HEK293 (cell line): Measurements from ENCODE around the gene ECT2L.

Experiments used
- CTCF ChIA-PET: fragments of 350-600 bp; formaldehyde crosslinking; extraction: SDS; loops from one replicate; lab custom pipeline; 2021; ENCODE audit warnings: antibody characterized with exemption; lab: Yijun Ruan, JAX
- POLR2A ChIA-PET: fragments of 300-600 bp; formaldehyde crosslinking; extraction: SDS; loops from one replicate; lab custom pipeline; 2020; ENCODE audit warnings: antibody characterized with exemption, inconsistent platforms; lab: Yijun Ruan, JAX
- H3K27ac ChIP-seq: fragments of 200-500 bp; sonication (Bioruptor generic); 2 replicates; pipeline ENCODE4 v1.5.1; 2014; ENCODE audit warnings: low read depth, low read length, control low read depth, inconsistent platforms; ENCODE audit errors: extremely low read depth
- H3K36me3 ChIP-seq, 2 experiments: fragments of 200-500 bp in 1 of 2; sonication (Bioruptor generic) in 1 of 2; 1 replicate in 1 of 2; 2 replicates in 1 of 2; pipeline ENCODE4 v1.5.1; 2014 to 2017; ENCODE audit warnings: inconsistent platforms in 2 of 2, low read length in 2 of 2; ENCODE audit not compliant: control insufficient read depth in 2 of 2, insufficient read depth in 1 of 2
- H3K4me1 ChIP-seq: fragments of 200-500 bp; sonication (Bioruptor generic); 2 replicates; pipeline ENCODE4 v1.5.1; 2014; ENCODE audit warnings: mild to moderate bottlenecking, low read length, inconsistent platforms; ENCODE audit not compliant: control insufficient read depth, insufficient read depth
- H3K4me3 ChIP-seq: 2 replicates; pipeline ENCODE4 v1.5.1; 2011; ENCODE audit warnings: low read depth, mild to moderate bottlenecking, control low read depth, low read length, moderate library complexity
- H3K9me3 ChIP-seq: fragments of 200-500 bp; sonication (Bioruptor generic); 2 replicates; pipeline ENCODE4 v1.5.1; 2014; ENCODE audit warnings: low read depth, low read length, inconsistent platforms; ENCODE audit not compliant: control insufficient read depth, insufficient read depth
- FEZF1 ChIP-seq: fragments of 450-650 bp; formaldehyde crosslinking; IDR thresholded peaks from 2 replicates; pipeline ENCODE4 v1.5.1; 2016; ENCODE audit warnings: missing biosample characterization, missing genetic modification characterization
- KLF7 ChIP-seq: fragments of 450-650 bp; formaldehyde crosslinking; IDR thresholded peaks from 2 replicates; pipeline ENCODE4 v1.5.1; 2016; ENCODE audit warnings: missing biosample characterization, missing genetic modification characterization, borderline replicate concordance
- MZF1 ChIP-seq: fragments of 450-650 bp; formaldehyde crosslinking; IDR thresholded peaks from 2 replicates; pipeline ENCODE4 v1.5.1; 2017; ENCODE audit warnings: missing biosample characterization, missing genetic modification characterization, borderline replicate concordance
- OSR2 ChIP-seq: fragments of 450-650 bp; formaldehyde crosslinking; IDR thresholded peaks from 2 replicates; pipeline ENCODE4 v1.5.1; 2016; ENCODE audit warnings: missing biosample characterization, missing genetic modification characterization
- OVOL3 ChIP-seq: fragments of 450-650 bp; formaldehyde crosslinking; IDR thresholded peaks from 2 replicates; pipeline ENCODE4 v1.5.1; 2016; ENCODE audit warnings: missing biosample characterization, missing genetic modification characterization
- SALL2 ChIP-seq: fragments of 450-650 bp; formaldehyde crosslinking; IDR thresholded peaks from 2 replicates; pipeline ENCODE4 v1.5.0; 2017; ENCODE audit warnings: missing biosample characterization, mild to moderate bottlenecking, missing genetic modification characterization, borderline replicate concordance
- SETDB1 ChIP-seq: IDR thresholded peaks from one replicate; pipeline ENCODE4 v1.6.1; 2017; ENCODE audit warnings: mild to moderate bottlenecking, low read length, moderate library complexity, mixed read lengths; ENCODE audit not compliant: insufficient read length
- ZBTB48 ChIP-seq: fragments of 450-650 bp; formaldehyde crosslinking; IDR thresholded peaks from 2 replicates; pipeline ENCODE4 v1.5.1; 2016; ENCODE audit warnings: missing biosample characterization, missing genetic modification characterization
- ZBTB7A ChIP-seq: fragments of 450-650 bp; formaldehyde crosslinking; IDR thresholded peaks from 2 replicates; pipeline ENCODE4 v1.5.1; 2016; ENCODE audit warnings: low read depth, missing biosample characterization, missing genetic modification characterization
- ZFHX2 ChIP-seq: fragments of 450-650 bp; formaldehyde crosslinking; conservative IDR thresholded peaks from 2 replicates; pipeline ENCODE4 v1.5.1; 2016; ENCODE audit warnings: missing biosample characterization, missing genetic modification characterization
- ZIC2 ChIP-seq: fragments of 450-650 bp; formaldehyde crosslinking; IDR thresholded peaks from 2 replicates; pipeline ENCODE4 v1.5.1; 2016; ENCODE audit warnings: missing biosample characterization, missing genetic modification characterization
- ZNF146 ChIP-seq: fragments of 450-650 bp; formaldehyde crosslinking; IDR thresholded peaks from 2 replicates; pipeline ENCODE4 v1.5.1; 2016; ENCODE audit warnings: missing biosample characterization, missing genetic modification characterization
- ZNF175 ChIP-seq: fragments of 450-650 bp; formaldehyde crosslinking; IDR thresholded peaks from 2 replicates; pipeline ENCODE4 v1.5.1; 2016; ENCODE audit warnings: missing biosample characterization, missing genetic modification characterization
- ZNF2 ChIP-seq: fragments of 450-650 bp; formaldehyde crosslinking; IDR thresholded peaks from 2 replicates; pipeline ENCODE4 v1.5.1; 2016; ENCODE audit warnings: missing biosample characterization, missing genetic modification characterization
- ZNF248 ChIP-seq: fragments of 450-650 bp; formaldehyde crosslinking; IDR thresholded peaks from 2 replicates; pipeline ENCODE4 v1.5.1; 2017; ENCODE audit warnings: missing biosample characterization, missing genetic modification characterization
- ZNF266 ChIP-seq: fragments of 450-650 bp; formaldehyde crosslinking; IDR thresholded peaks from 2 replicates; pipeline ENCODE4 v1.5.1; 2016; ENCODE audit warnings: missing biosample characterization, missing genetic modification characterization, low read depth
- ZNF302 ChIP-seq: fragments of 450-650 bp; formaldehyde crosslinking; IDR thresholded peaks from 2 replicates; pipeline ENCODE4 v1.5.1; 2016; ENCODE audit warnings: missing biosample characterization, missing genetic modification characterization, low read depth
- ZNF394 ChIP-seq: fragments of 450-650 bp; formaldehyde crosslinking; IDR thresholded peaks from 2 replicates; pipeline ENCODE4 v1.5.1; 2016; ENCODE audit warnings: missing biosample characterization, missing genetic modification characterization, mild to moderate bottlenecking, moderate library complexity, borderline replicate concordance
- ZNF473 ChIP-seq: fragments of 450-650 bp; formaldehyde crosslinking; IDR thresholded peaks from 2 replicates; pipeline ENCODE4 v1.5.1; 2017; ENCODE audit warnings: missing biosample characterization, missing genetic modification characterization
- ZNF549 ChIP-seq: fragments of 450-650 bp; IDR thresholded peaks from 2 replicates; pipeline ENCODE4 v1.5.1; 2018; ENCODE audit warnings: missing biosample characterization, missing genetic modification characterization, mild to moderate bottlenecking, inconsistent platforms, moderate library complexity
- ZNF561 ChIP-seq: fragments of 450-650 bp; IDR thresholded peaks from 2 replicates; pipeline ENCODE4 v1.5.1; 2018; ENCODE audit warnings: missing biosample characterization, missing genetic modification characterization, borderline replicate concordance
- ZNF624 ChIP-seq: fragments of 450-650 bp; formaldehyde crosslinking; IDR thresholded peaks from 2 replicates; pipeline ENCODE4 v1.5.1; 2017; ENCODE audit warnings: missing biosample characterization, missing genetic modification characterization
- ZNF664 ChIP-seq: fragments of 450-650 bp; formaldehyde crosslinking; IDR thresholded peaks from 2 replicates; pipeline ENCODE4 v1.5.1; 2016; ENCODE audit warnings: missing biosample characterization, missing genetic modification characterization
- ZNF670 ChIP-seq: fragments of 450-650 bp; formaldehyde crosslinking; IDR thresholded peaks from 2 replicates; pipeline ENCODE4 v1.5.1; 2016; ENCODE audit warnings: missing biosample characterization, missing genetic modification characterization, low read depth
- ZNF830 ChIP-seq: fragments of 450-650 bp; IDR thresholded peaks from 2 replicates; pipeline ENCODE4 v1.5.0; 2018; ENCODE audit warnings: missing biosample characterization, missing genetic modification characterization, low read depth, mild to moderate bottlenecking, moderate library complexity
- TF ChIP-seq, protein P1 (sequence below): fragments of 450-650 bp; formaldehyde crosslinking; IDR thresholded peaks from 2 replicates; pipeline ENCODE4 v1.5.1; 2016; ENCODE audit warnings: missing biosample characterization, missing genetic modification characterization
- TF ChIP-seq, protein P2 (sequence below): IDR thresholded peaks from 2 replicates; pipeline ENCODE4 v1.6.1; 2011; ENCODE audit warnings: mild to moderate bottlenecking, low read depth, low read length, borderline replicate concordance
- TF ChIP-seq, protein P3 (sequence below): fragments of 450-650 bp; formaldehyde crosslinking; IDR thresholded peaks from 2 replicates; pipeline ENCODE4 v1.5.1; 2016; ENCODE audit warnings: missing biosample characterization, missing genetic modification characterization
- TF ChIP-seq, protein P4 (sequence below): fragments of 450-650 bp; formaldehyde crosslinking; IDR thresholded peaks from 2 replicates; pipeline ENCODE4 v1.5.1; 2017; ENCODE audit warnings: missing biosample characterization, missing genetic modification characterization
- TF ChIP-seq, protein P5 (sequence below): fragments of 450-650 bp; formaldehyde crosslinking; IDR thresholded peaks from 2 replicates; pipeline ENCODE4 v1.5.1; 2016; ENCODE audit warnings: missing biosample characterization, missing genetic modification characterization

ECT2L gene

DNA sequence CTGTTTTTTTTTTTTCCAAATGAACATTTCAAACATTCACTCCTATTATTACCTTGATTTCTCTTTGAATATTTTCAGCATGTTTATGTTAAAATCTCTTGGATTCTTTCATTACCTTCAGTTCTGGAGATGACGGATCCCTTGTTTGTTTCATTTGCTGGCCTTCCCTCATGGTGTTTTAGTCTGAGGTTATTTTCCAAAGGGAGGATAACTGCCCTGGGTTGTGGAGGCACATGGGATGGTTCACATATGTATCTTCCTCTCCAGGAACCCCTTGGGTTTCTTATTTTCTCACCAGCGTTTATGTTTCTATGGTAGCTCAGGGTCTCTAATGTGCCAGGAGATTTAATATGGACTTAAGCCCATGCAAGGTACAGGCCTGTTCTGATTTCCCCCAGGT is 36.3 kb downstream of the ECT2L start (continued):
- TF ChIP-seq, protein P1, sequence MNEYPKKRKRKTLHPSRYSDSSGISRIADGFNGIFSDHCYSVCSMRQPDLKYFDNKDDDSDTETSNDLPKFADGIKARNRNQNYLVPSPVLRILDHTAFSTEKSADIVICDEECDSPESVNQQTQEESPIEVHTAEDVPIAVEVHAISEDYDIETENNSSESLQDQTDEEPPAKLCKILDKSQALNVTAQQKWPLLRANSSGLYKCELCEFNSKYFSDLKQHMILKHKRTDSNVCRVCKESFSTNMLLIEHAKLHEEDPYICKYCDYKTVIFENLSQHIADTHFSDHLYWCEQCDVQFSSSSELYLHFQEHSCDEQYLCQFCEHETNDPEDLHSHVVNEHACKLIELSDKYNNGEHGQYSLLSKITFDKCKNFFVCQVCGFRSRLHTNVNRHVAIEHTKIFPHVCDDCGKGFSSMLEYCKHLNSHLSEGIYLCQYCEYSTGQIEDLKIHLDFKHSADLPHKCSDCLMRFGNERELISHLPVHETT: no peak
- TF ChIP-seq ZFHX2 (no peak), ZNF561 (tag by site-specific recombination) (no peak), ZNF266 (tag by site-specific recombination) (no peak), ZNF670 (no peak), ZNF146 (tag by site-specific recombination) (no peak)
- TF ChIP-seq, protein P2, sequence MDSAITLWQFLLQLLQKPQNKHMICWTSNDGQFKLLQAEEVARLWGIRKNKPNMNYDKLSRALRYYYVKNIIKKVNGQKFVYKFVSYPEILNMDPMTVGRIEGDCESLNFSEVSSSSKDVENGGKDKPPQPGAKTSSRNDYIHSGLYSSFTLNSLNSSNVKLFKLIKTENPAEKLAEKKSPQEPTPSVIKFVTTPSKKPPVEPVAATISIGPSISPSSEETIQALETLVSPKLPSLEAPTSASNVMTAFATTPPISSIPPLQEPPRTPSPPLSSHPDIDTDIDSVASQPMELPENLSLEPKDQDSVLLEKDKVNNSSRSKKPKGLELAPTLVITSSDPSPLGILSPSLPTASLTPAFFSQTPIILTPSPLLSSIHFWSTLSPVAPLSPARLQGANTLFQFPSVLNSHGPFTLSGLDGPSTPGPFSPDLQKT: no peak

DNA sequence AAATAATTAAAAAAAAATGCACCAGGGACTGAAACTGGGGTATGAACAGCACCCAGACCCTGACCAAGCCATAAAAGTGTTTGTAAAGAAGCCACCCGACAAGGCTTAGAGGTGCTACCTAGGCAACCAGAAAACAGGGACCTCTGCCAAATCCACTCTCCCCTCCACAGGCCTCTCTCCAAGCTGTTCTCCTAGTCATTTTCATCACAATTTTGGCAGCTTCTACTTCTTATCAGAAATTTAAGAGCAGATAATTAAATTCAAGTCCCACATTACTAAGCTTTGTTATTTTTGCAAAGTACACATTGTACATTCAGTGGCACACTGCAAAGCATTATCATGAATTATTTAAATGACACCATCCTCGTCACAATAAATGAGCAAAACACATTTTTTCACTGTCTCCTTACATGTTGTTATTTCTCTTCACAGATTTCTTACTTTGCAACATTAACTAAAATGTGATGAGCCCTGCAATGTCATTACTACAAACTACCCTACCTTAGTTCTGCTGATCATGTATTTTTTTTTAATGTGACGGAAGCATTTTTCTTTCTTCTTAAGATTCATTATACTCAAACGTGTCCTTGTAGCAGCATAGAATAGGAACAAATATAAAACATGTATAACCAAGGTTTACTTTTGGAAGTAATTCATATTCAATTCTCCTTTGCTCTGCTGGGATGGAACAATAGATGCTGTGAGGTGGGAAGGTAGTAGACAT is 38.1 kb downstream of the ECT2L start:
- Histone ChIP-seq H3K4me1 (peaks cover 5% of the 10 kb centered on the region), H3K27ac (no peak overlapping the region), H3K4me3 (no peak overlapping the region), H3K9me3 (no peaks in the 10 kb centered on the region), H3K36me3 (no peaks in the 10 kb centered on the region)
- CTCF ChIA-PET: interaction anchor here (0.9 kb wide), 2 partner anchors 10 to 243 kb away, joined by 3 read pairs; no protein-coding TSS in a partner anchor
- POLR2A ChIA-PET: no interaction called here
- TF ChIP-seq ZNF549 (tag by site-specific recombination): no peak
- 0 out of 2 replicates have a peak, but pooled peaks have one; percentile 23 for TF ChIP-seq MZF1
- TF ChIP-seq ZBTB48: no peak
- TF ChIP-seq OSR2 (tag by site-specific recombination): peak; percentile 91
- TF ChIP-seq FEZF1: peak; percentile 84
- TF ChIP-seq ZNF473 (tag by site-specific recombination): no peak
- no peak for TF ChIP-seq SALL2 (tag by site-specific recombination)
- TF ChIP-seq, protein P3, sequence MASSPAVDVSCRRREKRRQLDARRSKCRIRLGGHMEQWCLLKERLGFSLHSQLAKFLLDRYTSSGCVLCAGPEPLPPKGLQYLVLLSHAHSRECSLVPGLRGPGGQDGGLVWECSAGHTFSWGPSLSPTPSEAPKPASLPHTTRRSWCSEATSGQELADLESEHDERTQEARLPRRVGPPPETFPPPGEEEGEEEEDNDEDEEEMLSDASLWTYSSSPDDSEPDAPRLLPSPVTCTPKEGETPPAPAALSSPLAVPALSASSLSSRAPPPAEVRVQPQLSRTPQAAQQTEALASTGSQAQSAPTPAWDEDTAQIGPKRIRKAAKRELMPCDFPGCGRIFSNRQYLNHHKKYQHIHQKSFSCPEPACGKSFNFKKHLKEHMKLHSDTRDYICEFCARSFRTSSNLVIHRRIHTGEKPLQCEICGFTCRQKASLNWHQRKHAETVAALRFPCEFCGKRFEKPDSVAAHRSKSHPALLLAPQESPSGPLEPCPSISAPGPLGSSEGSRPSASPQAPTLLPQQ (tag by site-specific recombination): no peak
- TF ChIP-seq ZNF302 (tag by site-specific recombination): no peak
- no peak for TF ChIP-seq ZNF624 (tag by site-specific recombination)
- TF ChIP-seq ZNF248: no peak
- no peak for TF ChIP-seq ZNF2 (tag by site-specific recombination)
- TF ChIP-seq ZNF830 (tag by site-specific recombination): no peak
- TF ChIP-seq, protein P4, sequence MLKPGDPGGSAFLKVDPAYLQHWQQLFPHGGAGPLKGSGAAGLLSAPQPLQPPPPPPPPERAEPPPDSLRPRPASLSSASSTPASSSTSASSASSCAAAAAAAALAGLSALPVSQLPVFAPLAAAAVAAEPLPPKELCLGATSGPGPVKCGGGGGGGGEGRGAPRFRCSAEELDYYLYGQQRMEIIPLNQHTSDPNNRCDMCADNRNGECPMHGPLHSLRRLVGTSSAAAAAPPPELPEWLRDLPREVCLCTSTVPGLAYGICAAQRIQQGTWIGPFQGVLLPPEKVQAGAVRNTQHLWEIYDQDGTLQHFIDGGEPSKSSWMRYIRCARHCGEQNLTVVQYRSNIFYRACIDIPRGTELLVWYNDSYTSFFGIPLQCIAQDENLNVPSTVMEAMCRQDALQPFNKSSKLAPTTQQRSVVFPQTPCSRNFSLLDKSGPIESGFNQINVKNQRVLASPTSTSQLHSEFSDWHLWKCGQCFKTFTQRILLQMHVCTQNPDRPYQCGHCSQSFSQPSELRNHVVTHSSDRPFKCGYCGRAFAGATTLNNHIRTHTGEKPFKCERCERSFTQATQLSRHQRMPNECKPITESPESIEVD (tag by site-specific recombination): peak; percentile 78
- no peak for TF ChIP-seq ZBTB7A (tag by site-specific recombination)
- TF ChIP-seq ZNF394 (tag by site-specific recombination): no peak
- TF ChIP-seq SETDB1: no peak
- TF ChIP-seq, protein P5, sequence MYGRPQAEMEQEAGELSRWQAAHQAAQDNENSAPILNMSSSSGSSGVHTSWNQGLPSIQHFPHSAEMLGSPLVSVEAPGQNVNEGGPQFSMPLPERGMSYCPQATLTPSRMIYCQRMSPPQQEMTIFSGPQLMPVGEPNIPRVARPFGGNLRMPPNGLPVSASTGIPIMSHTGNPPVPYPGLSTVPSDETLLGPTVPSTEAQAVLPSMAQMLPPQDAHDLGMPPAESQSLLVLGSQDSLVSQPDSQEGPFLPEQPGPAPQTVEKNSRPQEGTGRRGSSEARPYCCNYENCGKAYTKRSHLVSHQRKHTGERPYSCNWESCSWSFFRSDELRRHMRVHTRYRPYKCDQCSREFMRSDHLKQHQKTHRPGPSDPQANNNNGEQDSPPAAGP (tag by site-specific recombination): no peak
- TF ChIP-seq ZNF175 (tag by site-specific recombination): no peak
- no peak for TF ChIP-seq KLF7 (tag by site-specific recombination)
- TF ChIP-seq ZNF664 (tag by site-specific recombination): no peak; the same call in 1 of the 2 replicates
- peak; percentile 70; the same call in 1 of the 2 replicates for TF ChIP-seq OVOL3
- TF ChIP-seq ZIC2 (tag by site-specific recombination): no peak
